Tibial nerve (tissue), 3 donors: ENCODE data around the gene CARMIL1.

Experiments
- CTCF ChIP-seq, 5 experiments: fragments of 200-600 bp in 3 of 5; fragments of 450-650 bp in 2 of 5; sonication (generic) in 3 of 5; IDR thresholded peaks; one replicate each; pipeline ENCODE4 v1.5.1; 2016 to 2019; ENCODE audit warnings: antibody characterized with exemption in 5 of 5, mild to moderate bottlenecking in 3 of 5, moderate library complexity in 2 of 5
- POLR2A ChIP-seq, 2 donors: fragments of 450-650 bp; IDR thresholded peaks; one replicate each; pipeline ENCODE4 v1.6.1; 2017; ENCODE audit warnings: antibody characterized with exemption in 2 of 2, mild to moderate bottlenecking in 2 of 2, moderate library complexity in 2 of 2

- no peak for TF ChIP-seq POLR2A (IDR thresholded peaks at IDR 0.05)
- no peak for TF ChIP-seq CTCF (IDR thresholded peaks at IDR 0.05)
Observed at GRCh38 chr6:25454136-25454535, 175.0 kb downstream of the CARMIL1 start.
